Sigmoid colon (tissue), 3 donors: ENCODE measurements around the gene OTUD4.

ENCODE experiments used
- CTCF ChIP-seq, 4 experiments: fragments of 450-650 bp in 3 of 4; fragments of 200-600 bp in 1 of 4; IDR thresholded peaks; one replicate each; pipeline ENCODE4 v1.5.1; 2016 to 2019; ENCODE audit warnings: antibody characterized with exemption in 4 of 4, mild to moderate bottlenecking in 3 of 4, moderate library complexity in 2 of 4
- POLR2A ChIP-seq, 2 donors: fragments of 450-650 bp; IDR thresholded peaks; one replicate each; pipeline ENCODE4 v1.6.1; 2016; ENCODE audit warnings: antibody characterized with exemption in 2 of 2, mild to moderate bottlenecking in 2 of 2, moderate library complexity in 2 of 2

GRCh38 chr4:145195167-145195952 lies 15.0 kb upstream of the OTUD4 start:
- TF ChIP-seq CTCF (IDR thresholded peaks at IDR 0.05) (no peak), POLR2A (IDR thresholded peaks at IDR 0.05) (no peak)
